GM18951 (cell line): ENCODE data around the gene NUFIP1.
A peak's percentile ranks its signal among the peaks of the same experiment; 100 is the strongest.
"Not testable (repeated sequence)": the region's sequence is repeated elsewhere in the genome, so short reads cannot be mapped to it uniquely, and the experiment has no call there.

Source experiments
- POLR2A ChIP-seq: IDR thresholded peaks from 4 replicates; pipeline ENCODE4 v1.6.1; 2011; ENCODE audit warnings: mild to moderate bottlenecking; ENCODE audit not compliant: insufficient read length, insufficient read depth; ENCODE audit errors: extremely low read depth
- in situ Hi-C: fragments of 300-500 bp; cut with MboI; formaldehyde crosslinking; loops from one replicate; pipeline ENCODE4 v1.12.0; 2022; ENCODE audit warnings: low sequenced_read_pairs, mixed read lengths, inconsistent platforms; ENCODE audit not compliant: unreplicated experiment

Gene NUFIP1

GRCh38 chr13:44989071-44989889 is at the start of gene NUFIP1, which contains the start of gene GPALPP1:
Gene NUFIP1 (minus strand): TSS chr13:44989471. CDS start chr13:44989436, 35 bp downstream.
Gene GPALPP1 (plus strand): TSS chr13:44989538. CDS start chr13:44989655, 117 bp downstream.
- peak; percentile 78 for TF ChIP-seq POLR2A
- in situ Hi-C loops: no loop called here

DNA sequence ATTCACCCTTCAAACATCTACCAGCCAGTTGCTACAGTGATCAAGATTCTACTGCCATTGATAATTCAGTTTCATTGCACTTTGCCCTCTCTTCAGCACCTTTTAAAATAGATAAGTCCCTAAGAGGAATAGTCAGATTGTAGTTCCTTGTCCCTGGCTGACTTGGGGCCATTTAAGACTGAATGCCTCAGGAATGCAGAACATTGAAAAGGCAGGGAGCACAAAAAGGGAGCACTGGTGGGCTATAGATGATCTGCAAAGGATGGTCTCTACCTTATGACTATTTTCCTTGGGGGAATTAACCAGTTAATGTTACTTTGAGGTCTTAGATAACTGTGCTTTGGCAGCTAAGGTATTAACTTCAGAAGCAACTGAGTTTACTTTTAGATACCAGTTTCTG is 46.9 kb upstream of the NUFIP1 start:
- in situ Hi-C loops: loop anchor here (25.0 kb wide), 1 partner anchor 451 kb away; no protein-coding TSS in a partner anchor
- TF ChIP-seq POLR2A: no peak

GRCh38 chr13:45034342-45034741 is 45.1 kb upstream of the NUFIP1 start:
- in situ Hi-C loops: loop anchor here (25.0 kb wide), 1 partner anchor 453 kb away; no protein-coding TSS in a partner anchor
- no peak for TF ChIP-seq POLR2A

DNA sequence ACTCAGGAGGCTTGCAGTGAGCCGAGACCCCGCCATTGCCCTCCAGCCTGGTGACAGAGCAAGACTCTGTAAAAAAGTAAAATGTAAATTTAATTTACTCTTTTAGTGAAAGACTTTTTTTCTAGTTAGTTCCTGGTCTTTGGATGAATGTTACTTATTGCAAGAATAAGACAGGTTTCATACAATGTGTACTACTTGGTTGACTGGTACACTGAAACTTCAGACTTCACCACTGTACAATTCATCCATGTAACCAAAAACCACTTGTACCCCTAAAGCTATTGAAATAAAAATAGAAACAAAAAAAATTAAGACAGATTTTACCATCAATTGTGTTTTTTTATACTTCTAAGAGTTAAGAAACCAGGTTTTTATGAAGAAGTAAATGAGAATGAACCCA is 35.6 kb upstream of the NUFIP1 start:
- in situ Hi-C loops: loop anchor here (25.0 kb wide), 1 partner anchor 462 kb away; no protein-coding TSS in a partner anchor
- TF ChIP-seq POLR2A: no peak

GRCh38 chr13:45021250-45021649 is 32.0 kb upstream of the NUFIP1 start:
- TF ChIP-seq POLR2A: no peak
- in situ Hi-C loops: no loop called here

DNA sequence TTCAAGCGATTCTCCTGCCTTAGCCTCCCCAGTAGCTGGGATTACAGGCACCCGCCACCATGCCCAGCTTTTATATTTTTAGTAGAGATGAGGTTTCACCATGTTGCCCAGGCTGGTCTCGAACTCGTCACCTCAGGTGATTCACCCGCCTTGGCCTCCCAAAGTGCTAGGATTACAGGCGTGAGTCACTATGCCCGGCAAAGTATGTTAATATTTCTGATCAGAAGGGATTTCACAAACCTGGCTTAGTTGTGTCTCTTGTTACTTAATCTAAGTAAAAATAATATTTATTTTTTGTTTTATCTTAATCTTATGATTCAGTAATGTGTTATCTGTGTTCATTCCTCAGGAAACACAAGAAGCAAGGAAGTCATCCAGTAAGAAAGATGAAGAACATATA is 30.7 kb upstream of the NUFIP1 start:
- in situ Hi-C loops: not testable (repeated sequence)

GRCh38 chr13:45016792-45017425 is 27.6 kb upstream of the NUFIP1 start:
- in situ Hi-C loops: no loop called here
- no peak for TF ChIP-seq POLR2A

DNA sequence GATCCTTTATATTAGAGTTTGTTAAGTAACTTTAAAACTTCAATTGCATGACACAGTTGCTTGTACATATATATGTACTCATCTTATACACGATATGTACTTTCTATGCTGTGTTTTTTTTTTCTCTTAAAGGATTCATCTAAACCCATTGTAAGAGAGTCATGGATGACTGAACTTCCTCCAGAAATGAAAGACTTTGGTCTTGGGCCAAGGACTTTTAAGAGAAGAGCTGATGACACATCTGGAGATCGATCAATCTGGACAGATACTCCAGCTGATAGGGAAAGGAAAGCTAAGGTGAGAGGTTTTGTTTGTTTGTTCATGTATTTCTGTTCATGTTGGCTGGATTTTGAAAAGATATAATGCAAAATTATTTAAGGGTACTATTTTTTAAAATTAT is 26.0 kb upstream of the NUFIP1 start:
- in situ Hi-C loops: no loop called here
- TF ChIP-seq POLR2A: no peak

DNA sequence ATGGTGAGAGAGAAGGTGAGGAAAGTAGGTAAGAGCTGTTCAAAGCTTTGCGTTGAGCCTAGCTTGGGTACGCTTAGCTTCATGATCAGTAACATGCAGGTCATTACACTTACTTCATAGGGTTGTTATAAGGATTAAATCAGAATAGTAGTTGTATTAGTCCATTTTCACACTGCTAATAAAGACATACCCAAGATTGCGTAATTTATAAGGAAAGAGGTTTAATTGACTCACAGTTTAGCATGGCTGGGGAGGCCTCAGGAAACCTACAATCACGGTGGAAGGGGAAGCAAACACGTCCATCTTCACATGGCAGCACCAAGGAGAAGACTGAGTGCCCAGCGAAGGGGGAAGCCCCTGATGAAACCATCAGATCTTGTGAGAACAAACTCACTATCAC is 21.9 kb upstream of the NUFIP1 start:
- no peak for TF ChIP-seq POLR2A

DNA sequence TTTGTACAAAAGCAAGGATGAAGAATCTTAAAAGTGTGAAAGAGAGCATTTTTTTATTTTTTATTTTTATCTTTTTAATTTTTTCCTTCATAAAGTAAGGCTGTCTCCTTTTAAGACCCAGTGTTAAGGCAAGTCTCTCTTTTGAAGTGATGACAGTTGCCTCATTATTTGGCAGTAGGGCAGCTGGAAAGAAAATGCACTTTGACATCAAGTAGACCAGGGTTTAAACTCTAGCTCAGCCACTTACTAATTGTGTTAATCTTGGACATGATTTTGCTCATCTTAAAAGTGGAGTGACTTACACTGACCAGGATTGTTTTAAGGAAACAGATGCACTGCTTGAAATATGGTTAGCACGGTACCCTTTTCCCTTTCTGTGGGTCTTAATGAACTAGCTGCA is 18.6 kb upstream of the NUFIP1 start:
- no peak for TF ChIP-seq POLR2A
- in situ Hi-C loops: no loop called here

More for the DNA sequence above, 21.9 kb upstream of the NUFIP1 start:
- in situ Hi-C loops: no loop called here

DNA sequence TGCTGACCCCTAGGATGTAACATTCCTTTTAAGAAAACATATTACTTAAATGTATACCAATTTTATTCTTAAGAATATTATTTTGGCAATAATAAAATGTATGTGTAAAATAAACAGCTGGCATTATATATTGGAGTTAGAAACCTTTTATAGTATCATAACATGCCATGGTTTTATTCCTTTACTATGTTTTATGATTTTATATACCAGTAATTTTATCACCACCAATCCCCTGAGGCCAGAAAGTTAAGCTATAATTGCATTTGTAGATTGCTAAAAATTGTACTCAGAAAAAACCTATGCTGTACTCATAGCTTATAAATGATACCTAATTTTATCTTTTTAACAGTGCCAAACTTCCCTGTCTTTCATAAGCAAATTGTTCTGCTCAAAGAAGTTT is 18.0 kb upstream of the NUFIP1 start:
- no peak for TF ChIP-seq POLR2A
- in situ Hi-C loops: no loop called here

DNA sequence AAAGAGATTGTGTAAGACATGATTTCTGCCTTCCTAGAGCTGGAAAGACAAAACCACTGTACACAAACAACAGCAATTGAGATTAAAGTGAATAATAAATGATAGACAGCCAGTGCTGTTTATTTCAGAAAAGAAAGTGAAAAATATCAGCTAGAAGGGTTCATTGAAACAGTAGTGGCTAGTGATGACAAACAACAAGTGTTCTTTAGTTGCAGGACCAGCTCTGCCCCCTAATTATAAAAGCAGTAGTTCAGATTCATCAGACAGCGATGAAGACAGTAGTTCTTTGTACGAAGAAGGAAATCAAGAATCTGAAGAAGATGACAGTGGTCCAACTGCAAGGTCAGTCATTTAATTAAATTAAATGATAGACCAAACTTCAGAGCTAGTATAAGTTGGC is 14.8 kb upstream of the NUFIP1 start:
- in situ Hi-C loops: no loop called here
- no peak for TF ChIP-seq POLR2A

DNA sequence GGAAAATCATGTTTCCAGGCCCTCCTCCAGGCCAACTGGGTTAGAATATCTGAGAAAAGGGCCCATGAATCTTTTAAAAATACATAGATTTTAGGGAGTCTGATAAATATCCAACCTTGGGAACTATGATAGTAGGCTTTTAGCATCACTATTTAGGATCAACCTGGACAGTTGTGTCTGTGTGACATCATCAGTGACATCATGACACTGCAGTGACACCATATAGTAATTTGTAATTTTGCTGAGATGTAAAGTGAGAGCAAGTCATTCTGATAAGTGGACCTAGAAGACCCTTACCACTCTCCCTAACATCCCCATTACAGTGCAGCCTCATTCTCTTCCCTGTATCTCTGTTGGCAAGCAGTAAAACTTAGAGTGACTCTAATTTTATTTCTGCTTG is 14.1 kb upstream of the NUFIP1 start:
- in situ Hi-C loops: no loop called here
- no peak for TF ChIP-seq POLR2A

DNA sequence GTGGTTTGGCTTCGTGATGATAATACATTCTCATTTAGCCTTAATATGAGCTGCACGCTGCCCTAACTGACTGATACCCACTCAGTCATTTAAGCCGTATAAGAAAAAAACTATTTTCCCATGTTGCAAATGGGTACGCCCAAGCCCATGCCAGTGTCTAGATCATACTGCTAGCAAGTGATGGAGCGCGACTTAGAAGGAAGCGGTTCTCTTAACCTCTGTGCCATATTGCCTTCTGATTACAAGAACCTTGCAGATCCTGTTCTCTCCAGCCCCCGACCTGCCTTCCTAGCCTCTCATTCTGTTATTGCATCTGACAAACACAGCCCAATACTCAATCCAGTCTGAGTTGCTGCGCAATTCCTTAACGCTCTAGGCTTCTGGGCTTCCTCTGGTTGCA is 670 bp upstream of the NUFIP1 start:
- no peak for TF ChIP-seq POLR2A
- in situ Hi-C loops: no loop called here
